Right ventricle myocardium superior (tissue), 1 donor: ENCODE data around the gene TBX4. TPM values are rescaled to one million over a fixed set of nuclear protein-coding genes. Genes with fewer than 3 reads are reported as not detected.

Source experiments
- ATAC-seq: fragments of 200-7000 bp; cut with Tn5 transposase; one replicate; pipeline ENCODE4 v1.9.1; 2020; ENCODE audit warnings: mild to moderate bottlenecking; ENCODE audit not compliant: poor library complexity
- DNase-seq: peaks from one replicate; pipeline ENCODE4 v3.0.0-alpha.2; 2020
- intact Hi-C: fragments of 100-400 bp; cut with DNase I; formaldehyde crosslinking; loops from one replicate; pipeline ENCODE4 v1.11.2; 2022
- total RNA-seq: library from RNA; stranded (reverse); fragmentation: NEBNext Ultra II Directional; extraction: Animal tissue kit (Norgen Biotek cat#: 25700); gene quantifications from one replicate; pipeline ENCODE4 v1.2.1, GENCODE V29; 2021
- donor health status: DM: no; HTN: yes; CAD: no; lungs with severe emphysema.

The TBX4 gene
- total RNA-seq, 1 donor from 2014 or later = not detected

DNA sequence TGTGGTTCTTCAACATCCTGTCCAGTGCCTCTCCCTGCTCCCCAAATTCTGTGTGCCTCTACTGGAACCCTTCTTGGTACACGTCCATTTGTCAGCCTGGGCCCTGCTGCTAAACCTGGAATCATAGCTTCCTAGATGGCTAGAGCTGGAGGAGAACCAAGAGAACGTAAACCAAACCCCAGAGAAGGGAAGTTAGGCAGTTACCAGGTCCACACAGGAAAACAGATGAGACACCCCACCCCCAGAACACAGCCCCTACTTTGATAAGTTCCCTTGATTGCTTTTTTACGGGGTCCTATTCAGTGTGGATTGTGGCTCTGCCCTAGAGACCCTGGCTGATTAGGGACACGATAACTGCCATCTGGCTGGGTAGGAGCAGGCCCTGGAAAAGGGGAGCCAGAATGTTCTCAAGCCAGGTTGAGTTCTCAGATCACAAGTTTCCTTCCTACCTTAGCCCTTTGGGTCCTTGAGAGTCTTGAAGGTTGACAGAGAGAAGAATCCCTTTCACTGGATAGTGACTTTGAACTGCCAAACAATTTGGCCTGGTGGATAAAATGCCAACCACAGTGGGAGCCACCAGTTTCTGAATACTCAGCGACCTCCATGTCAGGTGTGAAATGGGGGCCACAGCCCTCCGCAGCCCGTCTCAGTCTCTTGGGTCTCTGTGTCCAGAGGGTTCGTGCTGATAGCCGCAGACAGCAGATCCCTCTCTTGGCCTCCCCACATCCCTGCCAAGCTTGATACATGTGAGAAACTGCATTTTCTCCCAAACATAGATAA lies 7.9 kb downstream of the TBX4 start:
- ATAC-seq = no peak
- DNase-seq = no peak
- intact Hi-C loops = no loop called here

- intact Hi-C loops = no loop called here
- ATAC-seq = no peak
- DNase-seq = no peak
Measured at GRCh38 chr17:61460796-61461585, 8.8 kb downstream of the TBX4 start.

DNA sequence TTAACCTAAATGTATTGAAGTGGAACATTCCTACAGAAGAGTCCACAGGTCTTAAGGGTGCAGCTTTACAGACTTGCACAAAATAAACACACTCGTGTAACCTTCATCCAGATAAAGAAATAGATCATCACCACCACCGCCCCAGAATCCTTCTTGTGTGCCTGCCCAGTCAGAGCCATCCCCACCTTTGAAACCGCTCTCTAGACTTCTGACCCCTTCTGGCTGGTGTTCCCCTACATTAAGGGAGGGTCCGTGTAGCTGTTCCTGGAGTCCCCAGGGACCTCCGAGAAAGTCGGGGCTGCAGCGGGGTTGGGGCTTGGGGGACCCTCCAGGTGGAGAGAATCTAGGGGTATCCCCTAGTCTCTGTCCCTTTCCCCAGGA lies 9.4 kb downstream of the TBX4 start:
- no peak for DNase-seq
- intact Hi-C loops = no loop called here
- no peak for ATAC-seq

DNA sequence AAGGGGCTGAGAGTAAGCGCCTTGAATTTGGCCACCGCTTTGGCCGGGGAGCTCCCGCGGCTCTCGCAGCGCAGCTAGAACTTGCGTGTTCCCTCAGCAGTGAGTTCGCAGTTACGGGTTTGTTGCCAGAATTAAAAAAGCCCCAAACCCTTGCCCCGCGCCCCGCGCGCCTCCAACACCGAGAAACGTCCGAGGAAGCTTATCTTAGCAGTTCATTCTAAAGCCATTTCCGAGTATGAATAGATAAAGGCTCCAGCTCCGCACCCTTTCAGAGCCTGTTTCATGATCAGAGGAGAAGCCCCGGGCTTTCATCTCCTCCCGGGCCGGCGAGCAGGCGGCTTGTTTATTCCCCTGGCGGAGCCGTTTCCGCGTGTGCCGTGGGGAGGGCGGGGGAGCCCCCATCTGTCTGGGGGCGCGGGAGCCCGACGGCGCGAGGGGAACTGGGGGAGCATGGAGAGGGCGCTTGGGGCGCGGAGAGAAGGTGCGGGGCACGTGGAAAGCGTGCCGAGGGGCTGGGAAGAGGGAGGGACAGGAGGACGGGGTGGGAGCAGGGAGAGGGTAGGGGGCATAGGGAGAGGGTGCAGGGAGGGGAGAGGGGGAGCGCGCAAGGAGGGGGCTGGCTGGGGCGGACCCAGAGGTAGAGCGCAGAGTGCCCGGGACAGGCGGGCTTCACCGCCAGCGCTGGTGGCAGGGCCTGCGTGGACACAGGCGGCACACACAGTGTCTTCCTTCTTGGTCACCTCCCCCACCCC lies 9.9 kb downstream of the TBX4 start:
- no peak for DNase-seq

DNA sequence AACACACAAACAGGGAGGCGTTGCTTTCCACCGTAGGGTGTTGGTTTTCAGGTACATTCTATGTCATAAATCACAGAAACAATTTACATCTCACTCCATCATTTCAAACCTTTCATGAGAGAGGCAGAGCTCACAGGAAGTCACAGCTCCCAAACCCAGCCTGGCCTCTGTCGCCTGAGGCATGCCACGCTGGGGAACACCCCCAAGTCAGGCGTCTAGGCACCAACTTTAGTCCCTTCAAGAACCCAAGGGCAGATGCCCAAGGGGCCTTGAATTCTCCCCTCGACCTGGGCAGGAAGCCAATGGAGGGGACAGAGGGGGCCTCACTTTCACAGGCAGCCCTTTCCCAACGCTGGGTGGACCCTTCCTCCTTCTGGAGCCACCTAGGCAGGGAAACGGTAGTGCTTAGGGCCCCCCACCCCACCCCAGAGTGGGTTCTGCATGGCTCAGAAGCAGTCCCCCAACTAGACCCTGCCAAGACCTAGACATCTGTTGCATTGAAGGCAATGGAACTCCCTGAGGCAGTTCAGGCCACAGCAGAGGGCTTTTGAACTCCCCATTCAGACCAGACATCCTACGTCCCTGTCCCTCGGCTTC lies 10.6 kb downstream of the TBX4 start:
- DNase-seq (no peak), ATAC-seq (no peak)
- intact Hi-C loops = no loop called here

More for the DNA sequence above, 9.9 kb downstream of the TBX4 start:
- ATAC-seq = no peak
- intact Hi-C loops = no loop called here

GRCh38 chr17:61463316-61464129 lies 11.3 kb downstream of the TBX4 start:
- ATAC-seq (no peak), DNase-seq (peak; percentile 30)
- intact Hi-C loops = no loop called here

GRCh38 chr17:61464130-61464842 lies 12.1 kb downstream of the TBX4 start:
- no peak for ATAC-seq
- DNase-seq = peak; percentile 10
- intact Hi-C loops = no loop called here

GRCh38 chr17:61464843-61465180 lies 12.6 kb downstream of the TBX4 start:
- no peak for ATAC-seq
- DNase-seq = peak; percentile 4
- intact Hi-C loops = no loop called here

DNA sequence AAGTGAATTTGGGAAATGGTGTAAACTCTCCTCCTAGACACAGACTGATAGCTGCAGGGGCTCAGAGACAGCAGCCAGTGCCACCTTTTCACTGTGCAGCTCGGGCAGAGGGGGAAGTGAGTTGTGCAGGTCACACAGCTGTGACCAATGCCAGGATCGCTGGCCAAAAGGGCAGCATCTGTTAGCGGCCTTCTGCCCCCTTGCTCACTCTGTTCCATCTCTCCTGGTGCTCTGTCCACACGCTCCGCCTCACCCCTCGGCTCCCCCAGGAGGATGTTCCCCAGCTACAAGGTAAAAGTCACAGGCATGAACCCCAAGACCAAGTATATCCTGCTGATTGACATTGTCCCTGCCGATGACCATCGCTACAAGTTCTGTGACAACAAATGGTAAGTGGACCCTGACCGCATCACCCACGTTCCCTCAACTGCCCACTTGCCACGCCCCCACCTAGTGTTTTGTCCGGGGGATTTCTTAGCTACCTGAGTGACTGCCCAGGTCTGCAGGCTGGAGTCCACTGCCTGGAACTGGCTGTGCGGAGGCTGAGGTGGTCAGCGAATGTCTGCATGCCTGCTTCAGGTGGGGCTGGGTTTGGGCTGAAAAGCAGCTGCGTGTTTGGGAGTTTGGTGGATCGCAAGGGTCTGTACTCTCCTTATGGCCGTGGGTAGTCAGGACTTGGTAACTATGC lies 13.5 kb downstream of the TBX4 start:
- intact Hi-C loops = no loop called here
- no peak for ATAC-seq
- DNase-seq = peak; percentile 10

DNA sequence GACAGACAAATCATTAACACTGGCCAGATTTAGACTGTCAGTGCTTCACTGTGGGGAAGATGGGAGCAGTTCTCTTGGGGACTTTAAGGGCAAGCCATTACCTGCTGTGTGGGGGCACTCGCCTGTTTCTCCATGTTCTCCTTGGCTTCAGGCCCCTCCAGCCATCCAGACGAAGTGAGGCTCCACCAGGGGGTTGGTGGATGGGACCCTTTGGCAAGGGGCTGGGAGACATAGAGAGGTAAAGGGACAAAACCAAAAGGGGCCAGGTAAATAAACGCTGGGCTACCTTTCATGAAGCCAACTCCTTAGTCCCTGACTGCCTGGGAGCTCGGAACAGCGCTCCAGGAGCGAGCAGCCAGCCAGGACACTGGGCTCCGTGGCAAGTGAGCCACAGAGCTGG lies 14.0 kb downstream of the TBX4 start:
- ATAC-seq (no peak), DNase-seq (no peak)
- intact Hi-C loops = no loop called here

GRCh38 chr17:61467416-61468262 lies 15.4 kb downstream of the TBX4 start:
- peak; percentile 54 for DNase-seq
- peak; percentile 62 for ATAC-seq
- intact Hi-C loops = no loop called here

DNA sequence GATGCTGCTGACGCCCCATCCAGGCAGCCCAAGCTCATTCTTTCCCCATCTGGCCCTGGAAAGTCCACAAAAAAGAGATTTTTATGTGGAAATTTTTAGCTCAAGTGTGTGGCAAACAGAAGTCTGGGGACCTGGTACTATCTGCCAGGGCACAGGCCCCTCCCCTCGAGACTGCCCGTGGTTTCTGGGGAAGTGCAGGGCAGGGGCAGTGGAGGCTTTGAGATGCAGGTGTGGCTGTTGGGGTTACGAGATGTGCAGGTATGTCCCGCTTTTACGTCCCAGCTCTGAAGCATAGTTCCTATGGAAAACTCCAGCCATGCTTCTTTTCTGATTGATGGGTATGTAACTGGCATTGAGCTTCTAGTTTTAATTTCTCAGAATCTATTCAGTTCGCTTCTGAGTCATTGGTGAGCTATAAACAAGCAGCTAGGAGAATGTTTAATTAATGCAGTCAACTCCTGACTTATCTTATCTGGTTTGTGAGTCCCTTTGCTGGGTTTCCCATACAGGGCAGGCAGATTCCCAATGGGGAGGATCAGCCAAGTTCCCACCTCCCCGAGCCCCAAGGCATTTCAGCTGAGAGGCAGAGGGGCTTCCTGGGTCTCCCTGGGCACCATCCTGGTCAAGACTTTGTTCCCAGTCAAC lies 16.2 kb downstream of the TBX4 start:
- peak; percentile 8 for DNase-seq
- intact Hi-C loops = no loop called here
- ATAC-seq = no peak

GRCh38 chr17:61469474-61469873 lies 17.3 kb downstream of the TBX4 start:
- intact Hi-C loops = no loop called here
- no peak for ATAC-seq

GRCh38 chr17:61469949-61470348 lies 17.7 kb downstream of the TBX4 start:
- DNase-seq (peak; percentile 4), ATAC-seq (no peak)
- intact Hi-C loops = no loop called here

More at GRCh38 chr17:61469474-61469873, 17.3 kb downstream of the TBX4 start:
- peak; percentile 29 for DNase-seq

DNA sequence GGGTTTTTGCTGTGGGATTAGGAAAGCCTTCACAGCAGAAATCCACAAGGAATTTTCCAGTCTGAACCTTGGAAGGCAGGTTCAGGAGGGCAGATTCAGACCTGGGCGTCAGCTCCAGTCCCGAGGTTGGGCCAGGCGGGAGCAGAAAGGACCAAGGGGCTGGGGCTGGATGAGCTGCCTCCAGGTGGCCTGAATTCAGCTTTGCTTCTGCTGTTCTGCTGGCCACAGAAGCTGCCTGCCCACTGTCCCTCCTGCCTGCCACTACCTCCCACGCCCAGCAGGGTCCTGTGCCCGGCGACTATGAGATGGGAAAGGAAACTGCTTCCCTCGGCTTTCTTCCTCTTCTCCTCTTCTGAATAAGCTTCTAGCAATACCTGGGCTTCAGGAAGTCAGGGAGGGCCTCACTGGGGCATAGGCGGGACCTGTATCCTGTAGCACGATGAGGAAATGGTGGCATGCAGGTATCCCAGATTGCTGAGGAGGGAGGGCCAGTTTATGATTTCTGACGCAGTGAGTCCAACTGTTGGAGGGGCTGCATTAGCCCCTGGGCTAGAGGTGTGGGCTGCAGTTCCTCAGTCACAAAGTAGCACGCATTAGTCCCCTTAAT lies 18.4 kb downstream of the TBX4 start:
- ATAC-seq (no peak), DNase-seq (peak; percentile 8)
- intact Hi-C loops = no loop called here
